ENCODE data around the gene ACSM6. TPM values are rescaled to one million over a fixed set of nuclear protein-coding genes. Genes with fewer than 3 reads are reported as not detected.

The ACSM6 gene
- total RNA-seq, result not detected

- Histone ChIP-seq H3K27ac (no peak within 1 kb of the TSS), H3K4me3 (no peak within 1 kb of the TSS), H3K9me3 (no peaks in the 10 kb centered on the region), H3K9ac (ENCODE audit: low read depth in 2 of 2, low read length in 2 of 2) (no peak within 1 kb of the TSS), H3K4me1 (no peaks in the 10 kb centered on the region), H3K27me3 (no peaks in the 10 kb centered on the region), H3K36me3 (no peaks in the 10 kb centered on the region)
- intact Hi-C loops (cut with DNase I), result no loop called here
- DNase-seq, result no peak
- TF ChIP-seq CTCF (IDR thresholded peaks at IDR 0.05), result no peak
Measured at GRCh38 chr10:95193944-95194343, at the start of gene ACSM6. Gene ACSM6, plus strand, starts transcription at chr10:95194238. Its CDS starts 248 bp downstream, at chr10:95194486.

- DNase-seq, result no peak
- Histone ChIP-seq H3K27ac (no peak overlapping the region), H3K4me1 (no peaks in the 10 kb centered on the region), H3K27me3 (no peaks in the 10 kb centered on the region), H3K36me3 (no peaks in the 10 kb centered on the region), H3K9me3 (no peaks in the 10 kb centered on the region), H3K9ac (ENCODE audit: low read depth in 2 of 2, low read length in 2 of 2) (no peak overlapping the region), H3K4me3 (no peak overlapping the region)
- no peak for TF ChIP-seq CTCF (IDR thresholded peaks at IDR 0.05)
- intact Hi-C loops (cut with DNase I), result no loop called here
Measured at GRCh38 chr10:95168694-95169093, 25.3 kb upstream of the ACSM6 start.

- no peaks in the 10 kb centered on the region for H3K9me3 ChIP-seq
- intact Hi-C loops (cut with DNase I), result no loop called here
- TF ChIP-seq CTCF (IDR thresholded peaks at IDR 0.05), result no peak
- H3K27me3 ChIP-seq, result no peaks in the 10 kb centered on the region
- H3K27ac ChIP-seq, result no peak overlapping the region
- H3K4me3 ChIP-seq, result no peak overlapping the region
- H3K9ac ChIP-seq (ENCODE audit: low read depth in 2 of 2, low read length in 2 of 2), result no peak overlapping the region
- no peak for DNase-seq
- H3K36me3 ChIP-seq, result no peaks in the 10 kb centered on the region
- no peaks in the 10 kb centered on the region for H3K4me1 ChIP-seq
Measured at GRCh38 chr10:95169522-95169921, 24.5 kb upstream of the ACSM6 start.

GRCh38 chr10:95170790-95171189 is 23.2 kb upstream of the ACSM6 start:
- intact Hi-C loops (cut with DNase I), result no loop called here
- no peak for DNase-seq
- Histone ChIP-seq H3K4me1 (no peaks in the 10 kb centered on the region), H3K27me3 (no peaks in the 10 kb centered on the region), H3K9me3 (no peaks in the 10 kb centered on the region), H3K4me3 (no peak overlapping the region), H3K27ac (no peak overlapping the region), H3K36me3 (no peaks in the 10 kb centered on the region), H3K9ac (ENCODE audit: low read depth in 2 of 2, low read length in 2 of 2) (no peak overlapping the region)
- TF ChIP-seq CTCF (IDR thresholded peaks at IDR 0.05), result no peak

GRCh38 chr10:95171336-95171735 is 22.7 kb upstream of the ACSM6 start:
- Histone ChIP-seq H3K27ac (no peak overlapping the region), H3K9ac (ENCODE audit: low read depth in 2 of 2, low read length in 2 of 2) (no peak overlapping the region), H3K36me3 (no peaks in the 10 kb centered on the region), H3K27me3 (no peaks in the 10 kb centered on the region), H3K9me3 (no peaks in the 10 kb centered on the region), H3K4me1 (no peaks in the 10 kb centered on the region), H3K4me3 (no peak overlapping the region)
- intact Hi-C loops (cut with DNase I), result no loop called here
- no peak for TF ChIP-seq CTCF (IDR thresholded peaks at IDR 0.05)
- DNase-seq, result no peak

- Histone ChIP-seq H3K4me1 (no peaks in the 10 kb centered on the region), H3K9ac (ENCODE audit: low read depth in 2 of 2, low read length in 2 of 2) (no peak overlapping the region), H3K27me3 (no peaks in the 10 kb centered on the region), H3K4me3 (no peak overlapping the region), H3K27ac (no peak overlapping the region), H3K9me3 (no peaks in the 10 kb centered on the region), H3K36me3 (no peaks in the 10 kb centered on the region)
- intact Hi-C loops (cut with DNase I), result no loop called here
- no peak for DNase-seq
- TF ChIP-seq CTCF (IDR thresholded peaks at IDR 0.05), result no peak
Measured at GRCh38 chr10:95172851-95173250, 21.2 kb upstream of the ACSM6 start.

Data from colonic mucosa (tissue), 4 donors.